ENCODE data around the gene GRB10.
"Not testable (repeated sequence)": the region's sequence is repeated elsewhere in the genome, so short reads cannot be mapped to it uniquely, and the experiment has no call there.

The GRB10 gene

GRCh38 chr7:50607524-50608125 lies 175.1 kb downstream of the GRB10 start:
- DNase-seq (ENCODE audit: low read depth): peak; percentile 19

- no peak for DNase-seq (ENCODE audit: low read depth)
These were observed 177.6 kb downstream of the GRB10 start for GRCh38 chr7:50605059-50605458.

- DNase-seq (ENCODE audit: low read depth): no peak
These were observed 179.4 kb downstream of the GRB10 start for GRCh38 chr7:50603287-50603686.

GRCh38 chr7:50599385-50599784 lies 183.3 kb downstream of the GRB10 start:
- no peak for DNase-seq (ENCODE audit: low read depth)

- no peak for DNase-seq (ENCODE audit: low read depth)
These were observed 184.0 kb downstream of the GRB10 start for GRCh38 chr7:50598460-50599343.

- DNase-seq (ENCODE audit: low read depth): no peak
These were observed 186.2 kb downstream of the GRB10 start for GRCh38 chr7:50596484-50596883.

GRCh38 chr7:50595491-50596102 lies 187.1 kb downstream of the GRB10 start:
- peak; percentile 48 for DNase-seq (ENCODE audit: low read depth)

GRCh38 chr7:50594734-50595485 lies 187.8 kb downstream of the GRB10 start:
- no peak for DNase-seq (ENCODE audit: low read depth)

GRCh38 chr7:50594136-50594535 lies 188.6 kb downstream of the GRB10 start:
- DNase-seq (ENCODE audit: low read depth): no peak

- no peak for DNase-seq (ENCODE audit: low read depth)
These were observed 189.8 kb downstream of the GRB10 start for GRCh38 chr7:50592940-50593339.

- DNase-seq (ENCODE audit: low read depth): no peak
These were observed 190.9 kb downstream of the GRB10 start for GRCh38 chr7:50591480-50592438.

- DNase-seq (ENCODE audit: low read depth): no peak
These were observed 191.6 kb downstream of the GRB10 start for GRCh38 chr7:50591098-50591479.

- no peak for DNase-seq (ENCODE audit: low read depth)
These were observed 192.2 kb downstream of the GRB10 start for GRCh38 chr7:50590535-50590934.

GRCh38 chr7:50589364-50589763 lies 193.3 kb downstream of the GRB10 start:
- DNase-seq (ENCODE audit: low read depth): no peak

GRCh38 chr7:50588937-50589336 lies 193.8 kb downstream of the GRB10 start:
- no peak for DNase-seq (ENCODE audit: low read depth)

GRCh38 chr7:50587737-50588136 lies 195.0 kb downstream of the GRB10 start:
- DNase-seq (ENCODE audit: low read depth): no peak

GRCh38 chr7:50584793-50585408 lies 197.8 kb downstream of the GRB10 start:
- DNase-seq (ENCODE audit: low read depth): no peak

GRCh38 chr7:50584386-50584785 lies 198.3 kb downstream of the GRB10 start:
- no peak for DNase-seq (ENCODE audit: low read depth)

GRCh38 chr7:50583295-50583694 lies 199.4 kb downstream of the GRB10 start:
- not testable (repeated sequence) for DNase-seq (ENCODE audit: low read depth)

- not testable (repeated sequence) for DNase-seq (ENCODE audit: low read depth)
These were observed 200.4 kb downstream of the GRB10 start for GRCh38 chr7:50582271-50582670.

- not testable (repeated sequence) for DNase-seq (ENCODE audit: low read depth)
These were observed 202.0 kb downstream of the GRB10 start for GRCh38 chr7:50580666-50581065.

Data from EH (cell line).